ENCODE data around the gene CLEC16A. TPM values are rescaled to one million over a fixed set of nuclear protein-coding genes. Genes with fewer than 3 reads are reported as not detected.

CLEC16A gene
- polyA plus RNA-seq, 3 donors = 3.4 to 12.0 (median 5.8) TPM

DNA sequence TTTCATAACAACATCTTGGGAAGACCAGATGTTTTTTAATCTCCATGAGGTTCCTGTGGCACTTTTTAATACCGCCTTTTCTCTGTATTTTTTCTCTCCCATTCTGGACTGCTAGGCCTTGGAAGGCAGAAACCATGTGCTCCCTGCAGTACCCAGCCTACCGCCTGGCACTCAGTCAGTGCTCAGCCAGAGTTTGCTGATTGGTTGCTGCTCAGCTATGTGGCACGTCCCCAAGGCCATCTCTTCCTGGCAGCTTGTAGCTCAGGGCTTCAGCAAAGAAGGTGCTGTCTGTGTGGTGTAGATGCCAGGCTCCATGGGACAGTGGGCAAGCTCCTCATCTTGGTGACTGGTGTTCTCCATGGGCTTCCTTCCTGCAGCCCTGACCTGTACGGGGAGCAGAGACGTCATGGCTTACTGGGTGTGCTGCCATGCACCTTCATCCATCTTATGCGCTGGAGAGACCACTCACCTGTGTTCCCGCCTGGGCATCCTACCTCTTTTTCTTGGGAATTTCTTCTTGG, 86.7 kb downstream of the CLEC16A start:
- intact Hi-C loops (cut with micrococcal nuclease) = no loop called here
- H3K9me3 Mint-ChIP-seq = peaks cover 15 to 31% (median 18%) of the 10 kb centered on the region in 7 donors
- H3K27me3 Mint-ChIP-seq (ENCODE audit: low read depth in 3 of 3) = peaks cover 1 to 3% (median 1%) of the 10 kb centered on the region in 3 donors
- TF ChIP-seq, protein P1, sequence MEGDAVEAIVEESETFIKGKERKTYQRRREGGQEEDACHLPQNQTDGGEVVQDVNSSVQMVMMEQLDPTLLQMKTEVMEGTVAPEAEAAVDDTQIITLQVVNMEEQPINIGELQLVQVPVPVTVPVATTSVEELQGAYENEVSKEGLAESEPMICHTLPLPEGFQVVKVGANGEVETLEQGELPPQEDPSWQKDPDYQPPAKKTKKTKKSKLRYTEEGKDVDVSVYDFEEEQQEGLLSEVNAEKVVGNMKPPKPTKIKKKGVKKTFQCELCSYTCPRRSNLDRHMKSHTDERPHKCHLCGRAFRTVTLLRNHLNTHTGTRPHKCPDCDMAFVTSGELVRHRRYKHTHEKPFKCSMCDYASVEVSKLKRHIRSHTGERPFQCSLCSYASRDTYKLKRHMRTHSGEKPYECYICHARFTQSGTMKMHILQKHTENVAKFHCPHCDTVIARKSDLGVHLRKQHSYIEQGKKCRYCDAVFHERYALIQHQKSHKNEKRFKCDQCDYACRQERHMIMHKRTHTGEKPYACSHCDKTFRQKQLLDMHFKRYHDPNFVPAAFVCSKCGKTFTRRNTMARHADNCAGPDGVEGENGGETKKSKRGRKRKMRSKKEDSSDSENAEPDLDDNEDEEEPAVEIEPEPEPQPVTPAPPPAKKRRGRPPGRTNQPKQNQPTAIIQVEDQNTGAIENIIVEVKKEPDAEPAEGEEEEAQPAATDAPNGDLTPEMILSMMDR (IDR thresholded peaks at IDR 0.05) = no peak
- H3K36me3 Mint-ChIP-seq = peaks cover 97 to 98% of the 10 kb centered on the region in 2 donors
- Histone ChIP-seq H3K9ac (ENCODE audit: insufficient read depth, low read length, poor library complexity, severe bottlenecking) (no peak overlapping the region), H3K27ac (ENCODE audit: low read depth in 1 of 2, low read length in 2 of 2) (no peak overlapping the region), H3K36me3 (replicated peaks in 1 of 2; ENCODE audit: control insufficient read depth in 1 of 2, insufficient read depth in 2 of 2, low read length in 2 of 2) (peaks cover 48 to 96% of the 10 kb centered on the region in 2 donors), H3K4me2 (replicated peaks; ENCODE audit: extremely low read depth, low read length, poor library complexity, severe bottlenecking) (no peak overlapping the region), H3K4me1 (ENCODE audit: control insufficient read depth in 1 of 2, insufficient read depth in 2 of 2, low read length in 2 of 2) (peaks cover 0 to 9% of the 10 kb centered on the region in 2 donors), H3K9me3 (replicated peaks in 1 of 2; ENCODE audit: control insufficient read depth in 1 of 2, insufficient read depth in 1 of 2, low read length in 2 of 2) (peaks cover 13 to 23% of the 10 kb centered on the region in 2 donors), H3K79me2 (ENCODE audit: insufficient read depth, low read length) (no peaks in the 10 kb centered on the region), H3K27me3 (ENCODE audit: control insufficient read depth in 2 of 2, insufficient read depth in 2 of 2, low read length in 2 of 2) (no peaks in the 10 kb centered on the region), H3K4me3 (replicated peaks in 1 of 3; ENCODE audit: low read depth in 2 of 3, low read length in 3 of 3) (no peak overlapping the region), H2AFZ (ENCODE audit: insufficient read depth, low read depth, low read length, poor library complexity, severe bottlenecking) (no peak overlapping the region), H4K20me1 (ENCODE audit: insufficient read depth, low read length) (peaks cover 9% of the 10 kb centered on the region)
- no peak overlapping the region for H3K4me3 Mint-ChIP-seq
- peak overlapping the region in 1 of 7 donors; percentile 49 for H3K27ac Mint-ChIP-seq
- DNase-seq = no peak
- WGBS (ENCODE audit: insufficient coverage) = 100% methylated on average over 4 of the region's 7 CpGs
- H3K4me1 Mint-ChIP-seq = peaks cover 12% of the 10 kb centered on the region

DNA sequence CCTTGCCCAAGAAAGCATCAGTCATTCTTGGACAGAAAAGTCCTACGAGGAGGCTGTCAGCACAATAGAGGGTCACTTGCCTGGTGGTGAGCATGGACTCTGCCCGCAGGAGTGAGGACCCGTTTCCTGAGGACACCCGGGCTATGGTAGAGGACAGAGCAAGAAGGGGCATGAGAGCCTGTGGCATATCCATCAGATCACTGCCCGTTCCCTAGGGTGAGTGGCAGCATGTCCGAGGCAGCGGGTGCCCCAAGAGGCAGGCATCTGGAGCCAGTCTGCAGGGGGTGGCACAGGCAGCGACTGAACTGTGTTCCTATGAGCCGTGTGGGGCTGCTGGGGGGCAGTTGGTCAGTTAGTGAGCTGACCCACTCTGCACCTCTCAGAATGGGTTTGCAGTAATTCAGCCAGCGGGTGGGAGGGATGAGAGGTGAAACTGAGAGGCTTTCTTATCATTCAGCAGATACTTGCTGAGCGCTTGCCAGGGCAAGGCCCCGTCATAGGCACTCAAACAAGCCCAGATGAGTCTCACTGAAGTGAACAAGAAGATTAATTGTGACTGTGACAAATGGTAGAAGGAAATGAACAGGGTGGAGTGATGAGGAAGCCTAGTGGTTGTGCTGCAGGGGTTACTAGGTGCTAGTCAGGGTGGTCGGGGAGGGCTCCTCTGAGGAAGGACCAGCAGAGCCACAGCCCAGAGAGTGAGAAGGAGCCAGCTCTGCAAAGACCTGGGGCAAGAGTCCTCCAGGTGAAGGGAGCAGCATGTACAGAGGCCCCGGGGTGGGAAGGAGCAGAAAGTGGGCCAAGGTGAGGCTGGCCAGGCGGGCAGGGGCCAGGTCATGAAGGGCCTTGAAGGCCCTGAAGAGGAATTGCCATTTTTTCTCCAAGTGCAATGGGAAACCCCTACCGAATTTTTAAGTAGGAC, 87.9 kb downstream of the CLEC16A start:
- DNase-seq = no peak
- Histone ChIP-seq H3K4me3 (replicated peaks in 1 of 3; ENCODE audit: low read depth in 2 of 3, low read length in 3 of 3) (no peak overlapping the region), H3K36me3 (replicated peaks in 1 of 2; ENCODE audit: control insufficient read depth in 1 of 2, insufficient read depth in 2 of 2, low read length in 2 of 2) (peaks cover 42 to 96% of the 10 kb centered on the region in 2 donors), H3K4me1 (ENCODE audit: control insufficient read depth in 1 of 2, insufficient read depth in 2 of 2, low read length in 2 of 2) (peaks cover 0 to 9% of the 10 kb centered on the region in 2 donors), H3K4me2 (replicated peaks; ENCODE audit: extremely low read depth, low read length, poor library complexity, severe bottlenecking) (no peak overlapping the region), H4K20me1 (ENCODE audit: insufficient read depth, low read length) (peaks cover 9% of the 10 kb centered on the region), H3K79me2 (ENCODE audit: insufficient read depth, low read length) (no peaks in the 10 kb centered on the region), H3K27ac (ENCODE audit: low read depth in 1 of 2, low read length in 2 of 2) (no peak overlapping the region), H2AFZ (ENCODE audit: insufficient read depth, low read depth, low read length, poor library complexity, severe bottlenecking) (no peak overlapping the region), H3K9me3 (replicated peaks in 1 of 2; ENCODE audit: control insufficient read depth in 1 of 2, insufficient read depth in 1 of 2, low read length in 2 of 2) (peaks cover 10 to 12% of the 10 kb centered on the region in 2 donors), H3K27me3 (ENCODE audit: control insufficient read depth in 2 of 2, insufficient read depth in 2 of 2, low read length in 2 of 2) (no peaks in the 10 kb centered on the region), H3K9ac (ENCODE audit: insufficient read depth, low read length, poor library complexity, severe bottlenecking) (no peak overlapping the region)
- no peak overlapping the region for H3K4me3 Mint-ChIP-seq
- H3K9me3 Mint-ChIP-seq = peaks cover 8 to 20% (median 10%) of the 10 kb centered on the region in 7 donors
- peaks cover 12% of the 10 kb centered on the region for H3K4me1 Mint-ChIP-seq
- no peak overlapping the region for H3K27ac Mint-ChIP-seq
- peaks cover 1 to 3% (median 1%) of the 10 kb centered on the region in 3 donors for H3K27me3 Mint-ChIP-seq (ENCODE audit: low read depth in 3 of 3)
- TF ChIP-seq, protein P1 (IDR thresholded peaks at IDR 0.05) = no peak
- intact Hi-C loops (cut with micrococcal nuclease) = no loop called here
- WGBS (ENCODE audit: insufficient coverage) = 97% methylated on average over 14 of the region's 16 CpGs
- H3K36me3 Mint-ChIP-seq = peaks cover 95 to 98% of the 10 kb centered on the region in 2 donors

Data from CD14-positive monocyte (primary cell).